T follicular helper cell (primary cell): ENCODE results near the gene TUBB4B.

ENCODE experiments used
- DNase-seq: peaks from one replicate; pipeline ENCODE4 v3.0.0-alpha.2; 2020; ENCODE audit warnings: low read depth

The TUBB4B gene

GRCh38 chr9:137212520-137212919 is 28.6 kb upstream of the TUBB4B start:
- no peak for DNase-seq

DNA sequence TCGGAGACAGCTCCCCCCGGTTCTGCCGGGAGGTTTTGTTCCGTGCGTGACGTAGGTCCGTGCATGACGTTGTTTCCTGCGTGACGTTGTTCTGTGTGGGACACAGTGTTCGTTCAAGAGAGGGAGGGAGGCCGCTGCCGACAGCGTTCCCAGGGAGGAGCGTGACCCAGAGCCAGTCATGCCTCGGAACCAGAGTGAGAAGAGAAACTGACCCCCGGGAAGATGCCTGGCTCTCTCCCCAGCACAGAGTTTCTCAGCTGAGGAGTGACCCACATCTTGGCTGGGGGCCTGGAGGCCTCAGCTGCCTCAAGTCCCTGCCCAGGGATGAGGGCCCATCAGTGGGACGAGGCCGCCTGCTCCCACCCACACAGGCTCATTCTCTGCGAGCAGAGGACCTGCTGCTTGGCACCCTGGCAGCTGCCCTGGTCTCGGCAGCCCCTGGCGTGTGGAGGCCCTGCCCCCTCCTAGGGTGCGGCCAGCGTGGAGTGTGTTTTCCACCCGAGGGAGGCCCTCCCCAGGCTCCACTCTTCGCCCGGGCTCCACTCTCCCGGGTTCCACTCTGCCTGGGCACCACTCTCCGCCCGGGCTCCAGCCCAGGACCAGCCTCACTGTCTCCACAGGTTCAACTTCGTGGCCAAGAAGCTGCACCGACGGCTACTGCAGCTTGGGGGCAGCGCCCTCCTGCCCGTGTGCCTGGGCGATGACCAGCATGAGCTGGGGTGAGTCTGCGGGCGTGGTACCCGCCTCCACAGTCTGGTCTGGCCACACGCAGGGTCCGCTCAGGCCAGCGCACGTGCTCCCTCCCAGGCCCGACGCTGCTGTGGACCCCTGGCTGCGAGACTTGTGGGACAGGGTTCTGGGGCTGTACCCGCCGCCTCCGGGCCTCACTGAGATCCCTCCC is 27.7 kb upstream of the TUBB4B start:
- DNase-seq = no peak

GRCh38 chr9:137214620-137215019 is 26.5 kb upstream of the TUBB4B start:
- no peak for DNase-seq

- DNase-seq = no peak
These were observed 25.7 kb upstream of the TUBB4B start for GRCh38 chr9:137215196-137215986.

GRCh38 chr9:137216188-137216965 is 24.7 kb upstream of the TUBB4B start:
- no peak for DNase-seq

GRCh38 chr9:137217276-137218211 is 23.5 kb upstream of the TUBB4B start:
- no peak for DNase-seq

GRCh38 chr9:137218212-137218753 is 22.8 kb upstream of the TUBB4B start:
- DNase-seq = no peak

GRCh38 chr9:137218754-137219271 is 22.3 kb upstream of the TUBB4B start:
- DNase-seq = no peak

- DNase-seq = no peak
These were observed 21.2 kb upstream of the TUBB4B start for GRCh38 chr9:137219757-137220316.

DNA sequence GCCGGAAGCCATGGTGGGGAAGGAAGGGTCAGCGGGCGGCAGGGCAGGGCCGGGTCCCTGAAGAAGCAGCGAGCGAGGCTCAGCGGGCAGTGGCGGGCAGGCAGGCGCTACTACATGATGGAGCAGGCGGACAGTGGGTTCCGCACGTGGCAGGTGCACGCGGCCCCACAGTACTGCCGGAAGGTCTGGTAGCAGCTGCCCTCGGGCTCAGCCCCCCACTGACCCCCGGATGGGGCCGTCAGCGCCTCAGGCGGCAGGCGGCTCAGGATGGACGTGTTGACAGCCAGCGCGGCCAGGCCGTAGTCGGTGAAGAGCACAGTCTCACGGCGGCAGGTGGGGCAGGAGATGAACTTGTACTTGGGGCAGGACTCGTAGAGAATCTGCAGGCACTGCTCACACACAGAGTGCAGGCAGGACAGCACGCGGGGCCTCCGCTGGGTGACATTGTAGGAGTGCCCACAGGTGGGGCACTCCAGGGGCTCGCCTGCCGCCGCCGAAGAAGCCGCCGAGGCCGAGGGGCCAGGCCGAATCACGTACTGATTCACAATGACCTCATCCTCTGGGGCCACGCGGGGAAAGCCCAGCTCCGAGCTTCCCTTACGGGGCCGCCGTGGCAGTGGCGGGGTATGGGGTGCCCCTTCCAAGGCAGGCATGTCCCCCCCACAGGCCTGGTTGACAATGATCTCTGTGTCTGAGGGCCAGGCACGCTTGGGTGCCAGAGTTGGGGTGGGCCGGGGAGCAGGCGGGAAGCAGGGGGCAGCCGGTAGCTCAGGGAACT is 20.6 kb upstream of the TUBB4B start:
- DNase-seq = no peak

GRCh38 chr9:137221095-137221505 is 20.0 kb upstream of the TUBB4B start:
- no peak for DNase-seq

DNA sequence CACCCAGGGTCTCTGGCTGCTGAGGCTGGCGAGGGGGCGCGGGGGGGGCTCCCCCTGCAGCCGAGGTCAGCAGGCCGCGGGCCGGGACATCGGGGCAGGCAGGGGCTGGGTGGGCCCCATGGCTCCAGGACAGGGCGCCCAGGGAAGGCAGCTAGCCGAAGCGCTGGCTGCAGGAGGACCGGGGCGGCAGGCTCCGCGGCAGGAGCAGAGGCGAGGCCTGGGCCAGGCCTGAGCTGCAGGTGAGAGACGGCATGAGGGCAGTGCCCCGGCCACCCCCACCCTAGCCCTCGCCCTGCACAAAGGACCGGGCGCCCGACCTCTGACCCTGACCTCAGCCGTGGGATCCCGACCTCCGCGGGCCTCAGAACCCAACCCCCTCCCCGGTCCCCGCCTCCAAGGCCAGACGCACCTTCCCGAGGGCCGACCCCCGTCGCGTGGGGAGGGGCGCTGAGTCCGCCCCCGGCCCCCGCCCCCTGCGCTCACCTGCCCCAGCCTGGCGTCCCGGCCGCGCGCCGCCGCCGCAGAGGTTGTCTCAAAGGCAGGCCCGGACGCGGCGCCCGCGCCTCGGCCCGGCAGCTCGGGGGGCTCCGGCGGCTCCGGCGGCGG is 19.5 kb upstream of the TUBB4B start:
- no peak for DNase-seq

DNA sequence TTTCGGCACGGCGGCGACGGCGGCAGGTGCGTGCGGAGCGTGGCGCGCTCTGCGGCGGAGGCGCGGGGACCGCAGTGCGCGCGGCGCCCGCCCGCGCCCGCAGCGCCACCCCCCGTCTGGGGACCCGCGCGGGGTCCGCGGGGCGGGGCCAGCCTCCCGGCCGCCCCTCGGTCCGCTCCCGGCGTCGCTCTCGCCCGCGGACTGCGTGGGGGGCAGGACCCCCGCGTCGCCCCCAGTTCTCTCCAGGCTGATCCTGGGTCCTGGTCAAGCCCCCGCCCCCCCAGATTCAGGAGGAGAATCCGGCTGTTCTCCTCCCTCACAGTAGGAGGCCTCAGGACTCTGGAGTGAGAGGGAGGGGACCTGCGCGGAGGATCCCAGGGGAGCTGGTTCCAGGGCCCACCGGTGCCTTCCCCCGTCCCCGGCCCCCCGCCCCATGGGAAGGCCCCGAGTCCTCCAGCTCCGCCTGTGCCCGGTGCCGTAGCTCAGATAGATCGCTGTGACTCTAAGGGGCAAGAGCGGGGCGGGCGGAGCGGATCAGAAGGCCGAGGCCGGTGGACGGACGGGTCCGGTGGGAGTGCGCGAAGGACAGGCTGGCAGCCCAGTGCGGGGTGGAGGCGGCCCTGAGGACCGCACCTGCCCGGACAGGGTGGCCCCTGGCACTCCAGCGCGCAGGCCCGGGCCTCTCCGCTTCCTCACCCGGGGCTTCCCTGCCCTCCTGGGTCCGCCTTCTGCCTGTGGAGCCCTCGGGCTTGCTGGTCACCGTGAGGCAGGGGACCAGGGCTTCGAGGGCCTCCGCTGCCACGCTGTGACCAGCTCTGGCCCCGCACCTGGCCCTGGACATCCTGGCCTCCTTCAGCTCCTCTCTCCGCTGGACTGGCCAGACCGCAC is 18.7 kb upstream of the TUBB4B start, which contains the start of gene RNF208:
RNF208 (minus strand) TSS at position 51 of the 888 bp plus-strand sequence. CDS start 1,028 bp downstream, outside the sequence.
- no peak for DNase-seq

- peak; percentile 97 for DNase-seq
These were observed 17.8 kb upstream of the TUBB4B start for GRCh38 chr9:137223078-137223970.

DNA sequence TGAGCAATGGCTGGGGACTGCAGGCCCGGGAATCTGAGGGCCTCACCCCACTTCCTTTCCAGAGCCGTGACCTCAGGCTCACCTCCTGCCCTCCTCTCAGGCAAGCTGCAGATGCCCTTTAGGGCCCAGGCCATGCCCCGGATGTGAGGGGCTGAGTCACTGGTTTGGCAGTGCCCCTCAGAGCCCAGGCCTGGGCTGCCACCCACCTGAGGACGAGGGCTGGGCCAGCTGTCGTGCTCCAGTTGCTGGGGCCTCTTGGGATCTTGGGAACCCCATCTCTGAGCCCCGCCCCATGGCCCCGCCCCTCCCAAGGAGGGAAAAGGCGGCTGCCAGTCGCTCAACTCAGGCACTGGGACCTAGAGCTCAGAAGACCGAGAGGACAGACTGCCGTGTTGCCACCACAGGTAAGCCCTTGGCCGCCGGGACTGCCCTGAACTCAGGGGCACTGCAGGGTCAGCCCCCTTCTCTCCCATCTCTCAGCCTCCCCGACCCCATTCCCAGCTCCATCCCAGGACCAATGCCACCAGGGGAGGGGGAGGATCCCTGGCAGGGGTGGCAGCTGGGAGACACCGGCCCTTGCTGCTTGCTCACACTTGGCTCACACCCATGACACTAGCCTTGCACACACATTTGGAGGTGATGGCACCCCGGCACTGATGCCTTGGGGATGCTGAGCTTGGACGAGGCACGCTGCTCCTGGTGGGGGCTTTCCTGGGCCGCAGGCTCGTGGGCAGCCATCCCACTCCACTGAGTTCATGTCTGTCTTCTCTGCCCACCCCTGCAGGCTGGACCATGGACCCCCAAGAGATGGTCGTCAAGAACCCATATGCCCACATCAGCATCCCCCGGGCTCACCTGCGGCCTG is 16.0 kb upstream of the TUBB4B start, which contains the start of gene CYSRT1:
CYSRT1 (plus strand) TSS at position 345 of the 865 bp plus-strand sequence; CDS start at position 793, 448 bp downstream.
- no peak for DNase-seq
